H1 (cell line): ENCODE data around the gene PTTG2.

Experiments used
- EP300 ChIP-seq, 2 experiments: IDR thresholded peaks; 1 replicate in 1 of 2; 2 replicates in 1 of 2; pipeline ENCODE4 v1.6.1; 2011 to 2012; ENCODE audit warnings: low read depth in 2 of 2, low read length in 2 of 2, mild to moderate bottlenecking in 2 of 2, borderline replicate concordance in 1 of 2, inconsistent platforms in 1 of 2, moderate library complexity in 1 of 2
- EZH2 ChIP-seq: fragments of 200-600 bp; sonication (generic); IDR thresholded peaks from 2 replicates; pipeline ENCODE4 v1.7.1; 2012; ENCODE audit warnings: low read depth, mild to moderate bottlenecking, moderate library complexity, low read length, inconsistent platforms; ENCODE audit not compliant: severe bottlenecking
- MAFK ChIP-seq: IDR thresholded peaks from 2 replicates; pipeline ENCODE4 v1.6.1; 2012; ENCODE audit warnings: low read depth, mild to moderate bottlenecking, improper control_type of control experiment, low read length
- RXRA ChIP-seq: IDR thresholded peaks from 2 replicates; pipeline ENCODE4 v1.6.1; 2011; ENCODE audit warnings: low read depth, mild to moderate bottlenecking, low read length, moderate library complexity; ENCODE audit not compliant: insufficient read depth

- no peak for TF ChIP-seq MAFK
- TF ChIP-seq EP300 (IDR thresholded peaks at IDR 0.05; ENCODE audit: borderline replicate concordance in 1 of 2, low read depth in 2 of 2, low read length in 2 of 2), result no peak
- TF ChIP-seq EZH2, result no peak
- no peak for TF ChIP-seq RXRA
These were observed 43.9 kb downstream of the PTTG2 start for GRCh38 chr4:38004062-38004461.
